HL-60 (cell line): Measurements from ENCODE around the gene NRP1.

Experiments used
- DNase-seq, 2 experiments: peaks; one replicate each; pipeline ENCODE4 v3.0.0-alpha.2; 2010 to 2020; ENCODE audit warnings: low read depth in 1 of 2, low spot score in 1 of 2
- H3K27ac ChIP-seq: fragments of 250-450 bp; sonication (Bioruptor Pico); replicated peaks from 2 replicates; pipeline ENCODE4 v1.5.1; 2020; ENCODE audit warnings: mild to moderate bottlenecking, moderate library complexity
- H3K27me3 ChIP-seq: fragments of 250-450 bp; sonication (Bioruptor Pico); 2 replicates; pipeline ENCODE4 v1.5.1; 2021; ENCODE audit warnings: mild to moderate bottlenecking, moderate library complexity; ENCODE audit not compliant: insufficient read depth, poor library complexity, severe bottlenecking
- H3K4me3 ChIP-seq: replicated peaks from 2 replicates; pipeline ENCODE4 v1.5.1; 2011; ENCODE audit warnings: mild to moderate bottlenecking, control low read depth, low read length; ENCODE audit not compliant: insufficient read depth
- CTCF ChIP-seq: IDR thresholded peaks from one replicate; pipeline ENCODE4 v1.5.1; 2011; ENCODE audit warnings: low read length, control low read depth, inconsistent platforms; ENCODE audit not compliant: insufficient read depth
- GABPA ChIP-seq: IDR thresholded peaks from 2 replicates; pipeline ENCODE4 v1.6.1; 2012; ENCODE audit warnings: low read depth
- POLR2AphosphoS5 ChIP-seq: IDR thresholded peaks from 2 replicates; pipeline ENCODE4 v1.6.1; 2012; ENCODE audit warnings: low read depth
- REST ChIP-seq: IDR thresholded peaks from 2 replicates; pipeline ENCODE4 v1.6.1; 2012; ENCODE audit warnings: low read depth; ENCODE audit not compliant: insufficient replicate concordance
- SPI1 ChIP-seq: IDR thresholded peaks from 2 replicates; pipeline ENCODE4 v1.6.1; 2012; ENCODE audit warnings: low read depth, mild to moderate bottlenecking, borderline replicate concordance

Gene NRP1

GRCh38 chr10:33279276-33279675, 55.2 kb downstream of the NRP1 start:
- Histone ChIP-seq H3K27ac (no peak overlapping the region), H3K27me3 (no peaks in the 10 kb centered on the region), H3K4me3 (no peak overlapping the region)
- DNase-seq = no peak
- TF ChIP-seq GABPA (no peak), SPI1 (no peak), CTCF (no peak), POLR2AphosphoS5 (no peak)

GRCh38 chr10:33278198-33278597, 56.3 kb downstream of the NRP1 start:
- DNase-seq = no peak
- TF ChIP-seq SPI1 = no peak
- TF ChIP-seq REST = no peak
- TF ChIP-seq GABPA = no peak
- no peak for TF ChIP-seq CTCF
- no peak for TF ChIP-seq POLR2AphosphoS5
- no peaks in the 10 kb centered on the region for H3K27me3 ChIP-seq
- no peak overlapping the region for H3K27ac ChIP-seq
- H3K4me3 ChIP-seq = no peak overlapping the region

GRCh38 chr10:33277135-33277536, 57.3 kb downstream of the NRP1 start:
- TF ChIP-seq GABPA (no peak), POLR2AphosphoS5 (no peak), REST (no peak), SPI1 (no peak), CTCF (no peak)
- no peak for DNase-seq
- no peak overlapping the region for H3K27ac ChIP-seq
- no peaks in the 10 kb centered on the region for H3K27me3 ChIP-seq
- H3K4me3 ChIP-seq = no peak overlapping the region

- no peak for TF ChIP-seq POLR2AphosphoS5
- TF ChIP-seq REST = no peak
- no peak for TF ChIP-seq SPI1
- TF ChIP-seq GABPA = no peak
- TF ChIP-seq CTCF = no peak
- Histone ChIP-seq H3K27ac (no peak overlapping the region), H3K4me3 (no peak overlapping the region), H3K27me3 (no peaks in the 10 kb centered on the region)
- DNase-seq = no peak
Observed at GRCh38 chr10:33276282-33276923, 58.1 kb downstream of the NRP1 start.
